Endodermal cell (in vitro differentiated cells): ENCODE results near the gene MARCHF11. TPM values are rescaled to one million over a fixed set of nuclear protein-coding genes. Genes with fewer than 3 reads are reported as not detected.

Experiments used
- DNase-seq: peaks from one replicate; pipeline ENCODE4 v3.0.0-alpha.2; 2017
- H3K27ac ChIP-seq: 2 replicates; pipeline ENCODE4 v1.5.1; 2013; ENCODE audit warnings: mild to moderate bottlenecking, low read depth, low read length, moderate library complexity
- H3K27me3 ChIP-seq: 2 replicates; pipeline ENCODE4 v1.6.1; 2013; ENCODE audit warnings: mild to moderate bottlenecking, low read length, moderate library complexity; ENCODE audit not compliant: insufficient read depth, control insufficient read depth, poor library complexity, severe bottlenecking
- H3K36me3 ChIP-seq: 2 replicates; pipeline ENCODE4 v1.7.0; 2013; ENCODE audit warnings: mild to moderate bottlenecking, low read length, moderate library complexity; ENCODE audit not compliant: control insufficient read depth, insufficient read depth
- H3K4me1 ChIP-seq: one replicate; pipeline ENCODE4 v1.7.0; 2013; ENCODE audit warnings: low read length; ENCODE audit not compliant: control insufficient read depth, insufficient read depth
- H3K4me3 ChIP-seq: 2 replicates; pipeline ENCODE4 v1.5.1; 2013; ENCODE audit warnings: mild to moderate bottlenecking, low read length, moderate library complexity
- H3K9ac ChIP-seq: 2 replicates; pipeline ENCODE4 v1.6.1; 2013; ENCODE audit warnings: mild to moderate bottlenecking, low read length, moderate library complexity; ENCODE audit not compliant: poor library complexity, severe bottlenecking; ENCODE audit errors: extremely low read depth
- H3K9me3 ChIP-seq: 2 replicates; pipeline ENCODE4 v1.6.1; 2013; ENCODE audit warnings: mild to moderate bottlenecking, low read length, moderate library complexity; ENCODE audit not compliant: control insufficient read depth
- H3K27ac Mint-ChIP-seq: 2 replicates; pipeline ENCODE4 v1.8.0; 2020; ENCODE audit warnings: mixed read lengths
- H3K27me3 Mint-ChIP-seq: 2 replicates; pipeline ENCODE4 v1.8.0; 2021; ENCODE audit warnings: mild to moderate bottlenecking, mixed read lengths; ENCODE audit not compliant: insufficient read depth
- H3K36me3 Mint-ChIP-seq: 2 replicates; pipeline ENCODE4 v1.8.0; 2020; ENCODE audit warnings: low read depth, mixed read lengths
- H3K4me1 Mint-ChIP-seq: 2 replicates; pipeline ENCODE4 v1.8.0; 2020; ENCODE audit warnings: mixed read lengths
- H3K4me3 Mint-ChIP-seq: 2 replicates; pipeline ENCODE4 v1.8.0; 2020; ENCODE audit warnings: mild to moderate bottlenecking, moderate library complexity, mixed read lengths
- H3K9me3 Mint-ChIP-seq: 2 replicates; pipeline ENCODE4 v1.8.0; 2020; ENCODE audit warnings: mild to moderate bottlenecking, mixed read lengths
- CTCF ChIP-seq: fragments of 200-600 bp; sonication (generic); conservative IDR thresholded peaks from 2 replicates; pipeline ENCODE4 v1.5.0; 2021; ENCODE audit warnings: antibody characterized with exemption, mild to moderate bottlenecking
- WGBS, 2 experiments: methylation state at CpG; one replicate each; pipeline versions ENCODE4 v1.1.5 to v1.1.7; 2013; ENCODE audit warnings: missing lambda C conversion rate in 2 of 2, mixed read lengths in 1 of 2; ENCODE audit not compliant: insufficient coverage in 1 of 2, insufficient read length in 1 of 2; 5-methylcytosine and 5-hydroxymethylcytosine counted together
- total RNA-seq, 2 donors: library from RNA; stranded (reverse); fragmentation: NEBNext Ultra II Directional in 1 of 2; extraction: Animal tissue kit (Norgen Biotek cat#: 25700) in 1 of 2; gene quantifications; 2 replicates in 1 of 2; 3 replicates in 1 of 2; pipeline ENCODE4 v1.2.1, GENCODE V29; 2021

The MARCHF11 gene
- total RNA-seq, 2 donors from 2014 or later, result 19.0 to 19.9 TPM

GRCh38 chr5:16180789-16181082, 1.1 kb upstream of the MARCHF11 start:
- no peak overlapping the region for H3K27ac Mint-ChIP-seq
- H3K4me1 ChIP-seq, result no peaks in the 10 kb centered on the region
- no peak for TF ChIP-seq CTCF
- no peaks in the 10 kb centered on the region for H3K9me3 ChIP-seq
- DNase-seq, result no peak
- peaks cover 13% of the 10 kb centered on the region for H3K36me3 Mint-ChIP-seq
- peaks cover 19% of the 10 kb centered on the region for H3K27me3 ChIP-seq
- H3K4me3 Mint-ChIP-seq, result peak overlapping the region; percentile 68
- no peaks in the 10 kb centered on the region for H3K9me3 Mint-ChIP-seq
- peaks cover 14% of the 10 kb centered on the region for H3K36me3 ChIP-seq
- H3K4me3 ChIP-seq, result peak overlapping the region; percentile 79
- 63 to 74% methylated on average over 7 of the region's 7 CpGs for WGBS, 2 experiments
- H3K27ac ChIP-seq, result no peak overlapping the region
- peaks cover 39% of the 10 kb centered on the region for H3K27me3 Mint-ChIP-seq
- no peak overlapping the region for H3K9ac ChIP-seq
- H3K4me1 Mint-ChIP-seq, result peaks cover 11% of the 10 kb centered on the region

- Histone ChIP-seq H3K36me3 (peaks cover 19% of the 10 kb centered on the region), H3K4me3 (peak overlapping the region; percentile 79), H3K27me3 (peaks cover 19% of the 10 kb centered on the region), H3K27ac (no peak overlapping the region), H3K9ac (no peak overlapping the region), H3K9me3 (no peaks in the 10 kb centered on the region), H3K4me1 (no peaks in the 10 kb centered on the region)
- H3K4me3 Mint-ChIP-seq, result peak overlapping the region; percentile 68
- peaks cover 19% of the 10 kb centered on the region for H3K36me3 Mint-ChIP-seq
- peak; percentile 69 for DNase-seq
- WGBS, 2 experiments, result 5 to 8% methylated on average over 15 to 63 of the region's 63 CpGs
- no peak for TF ChIP-seq CTCF
- H3K4me1 Mint-ChIP-seq, result peaks cover 11% of the 10 kb centered on the region
- H3K9me3 Mint-ChIP-seq, result no peaks in the 10 kb centered on the region
- H3K27me3 Mint-ChIP-seq, result peaks cover 39% of the 10 kb centered on the region
- no peak overlapping the region for H3K27ac Mint-ChIP-seq
Observed at GRCh38 chr5:16179936-16180788, 571 bp upstream of the MARCHF11 start.

GRCh38 chr5:16178745-16179372, 732 bp downstream of the MARCHF11 start:
- Mint-ChIP-seq H3K4me3 (peak overlapping the region; percentile 68), H3K9me3 (no peaks in the 10 kb centered on the region), H3K27ac (no peak overlapping the region), H3K27me3 (peaks cover 33% of the 10 kb centered on the region), H3K36me3 (peaks cover 32% of the 10 kb centered on the region), H3K4me1 (peaks cover 11% of the 10 kb centered on the region)
- H3K4me1 ChIP-seq, result no peaks in the 10 kb centered on the region
- WGBS, 2 experiments, result 0 to 1% methylated on average over 19 to 57 of the region's 57 CpGs
- DNase-seq, result peak; percentile 98
- no peak overlapping the region for H3K27ac ChIP-seq
- H3K9me3 ChIP-seq, result no peaks in the 10 kb centered on the region
- peaks cover 32% of the 10 kb centered on the region for H3K36me3 ChIP-seq
- H3K9ac ChIP-seq, result peak overlapping the region; percentile 0
- H3K27me3 ChIP-seq, result peaks cover 19% of the 10 kb centered on the region
- H3K4me3 ChIP-seq, result peak overlapping the region; percentile 83
- peak; percentile 56 for TF ChIP-seq CTCF
